GM12874 (cell line): ENCODE measurements around the gene IER5.

Source experiments
- CTCF ChIP-seq: IDR thresholded peaks from 2 replicates; pipeline ENCODE4 v1.5.1; 2011; ENCODE audit warnings: low read depth, mild to moderate bottlenecking, control low read depth, low read length, moderate library complexity; ENCODE audit not compliant: insufficient read depth

The IER5 gene

GRCh38 chr1:181141431-181141910 lies 53.0 kb downstream of the IER5 start:
- no peak for TF ChIP-seq CTCF
